ENCODE results near the gene MRPS5.

Gene MRPS5

DNA sequence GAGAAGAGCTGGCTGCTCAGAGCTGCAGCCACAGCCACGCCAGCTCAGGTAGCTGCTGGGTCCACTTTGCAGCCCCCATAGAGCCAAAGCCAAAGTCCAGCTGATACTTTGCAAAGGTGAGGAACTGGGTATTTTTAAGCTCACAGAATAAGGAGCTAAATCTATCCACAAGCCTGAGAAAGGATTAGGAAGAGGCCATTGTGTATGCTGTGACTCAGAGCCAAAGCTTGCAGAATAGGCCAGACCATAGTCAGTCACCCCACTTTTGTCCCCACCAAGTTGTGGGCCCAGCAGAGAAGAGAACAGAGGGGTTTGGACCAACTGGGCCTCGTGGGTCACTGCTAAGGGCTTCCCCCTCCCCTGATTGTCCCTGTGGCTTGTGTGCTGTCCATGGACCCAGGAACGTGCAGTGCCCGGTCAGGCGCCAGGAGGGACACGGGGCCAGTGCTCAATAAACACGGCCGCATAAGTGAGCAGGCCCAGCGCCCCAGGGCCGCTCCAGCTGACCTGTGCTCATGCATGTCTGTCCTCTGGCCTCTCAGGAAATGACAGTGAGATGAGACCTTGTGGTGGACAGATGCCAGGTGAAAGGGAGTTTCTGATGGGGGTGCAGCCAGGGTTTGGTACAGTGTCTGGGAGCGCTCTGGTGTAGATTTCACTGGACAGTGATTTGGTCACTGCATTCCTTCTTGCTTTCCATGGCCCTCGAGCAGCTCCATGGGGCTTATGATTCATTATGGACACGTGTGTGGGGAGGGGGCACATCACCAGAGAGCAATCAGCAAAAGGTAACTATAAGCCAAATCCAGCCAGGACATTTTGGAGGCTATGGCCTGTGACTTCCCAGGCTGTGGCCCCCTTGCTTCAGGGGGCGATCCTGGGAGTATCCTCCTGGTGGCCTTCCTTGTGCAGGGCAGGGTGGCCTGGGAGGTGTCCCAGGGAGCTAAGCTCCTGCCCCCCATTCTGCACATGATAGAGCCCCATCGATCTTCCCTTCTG, 64.8 kb downstream of the MRPS5 start:
- TF ChIP-seq, protein P1, sequence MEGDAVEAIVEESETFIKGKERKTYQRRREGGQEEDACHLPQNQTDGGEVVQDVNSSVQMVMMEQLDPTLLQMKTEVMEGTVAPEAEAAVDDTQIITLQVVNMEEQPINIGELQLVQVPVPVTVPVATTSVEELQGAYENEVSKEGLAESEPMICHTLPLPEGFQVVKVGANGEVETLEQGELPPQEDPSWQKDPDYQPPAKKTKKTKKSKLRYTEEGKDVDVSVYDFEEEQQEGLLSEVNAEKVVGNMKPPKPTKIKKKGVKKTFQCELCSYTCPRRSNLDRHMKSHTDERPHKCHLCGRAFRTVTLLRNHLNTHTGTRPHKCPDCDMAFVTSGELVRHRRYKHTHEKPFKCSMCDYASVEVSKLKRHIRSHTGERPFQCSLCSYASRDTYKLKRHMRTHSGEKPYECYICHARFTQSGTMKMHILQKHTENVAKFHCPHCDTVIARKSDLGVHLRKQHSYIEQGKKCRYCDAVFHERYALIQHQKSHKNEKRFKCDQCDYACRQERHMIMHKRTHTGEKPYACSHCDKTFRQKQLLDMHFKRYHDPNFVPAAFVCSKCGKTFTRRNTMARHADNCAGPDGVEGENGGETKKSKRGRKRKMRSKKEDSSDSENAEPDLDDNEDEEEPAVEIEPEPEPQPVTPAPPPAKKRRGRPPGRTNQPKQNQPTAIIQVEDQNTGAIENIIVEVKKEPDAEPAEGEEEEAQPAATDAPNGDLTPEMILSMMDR (IDR thresholded peaks at IDR 0.05) = no peak
- Histone ChIP-seq H3K4me3 (no peak overlapping the region), H3K27ac (peak overlapping the region in 1 of 2 donors; percentile 15)
- no peak for DNase-seq (ENCODE audit: low spot score)

DNA sequence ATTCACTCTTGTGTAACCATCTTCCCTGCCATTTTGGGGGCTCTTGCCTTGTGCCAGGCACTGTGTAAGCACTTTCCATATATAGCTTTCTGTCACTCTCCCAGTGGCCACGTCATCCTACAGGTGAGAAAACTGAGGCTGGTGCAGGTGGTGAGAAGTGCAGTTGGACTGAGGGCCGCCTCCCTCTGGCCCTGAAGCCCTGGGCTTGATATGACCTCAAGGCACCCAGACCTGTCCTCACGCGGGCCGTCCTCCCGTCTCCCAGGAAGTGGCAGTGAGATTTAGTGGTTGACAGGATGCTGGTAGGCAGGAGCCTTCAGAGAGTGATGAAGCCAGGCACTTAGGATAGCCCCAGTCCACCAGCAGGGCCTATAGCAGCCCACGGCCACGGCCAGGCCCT, 65.6 kb downstream of the MRPS5 start:
- no peak overlapping the region for H3K4me3 ChIP-seq
- DNase-seq (ENCODE audit: low spot score) = no peak
- H3K27ac ChIP-seq = no peak overlapping the region
- TF ChIP-seq, protein P1 (IDR thresholded peaks at IDR 0.05) = no peak

GRCh38 chr2:95055262-95055661, 66.3 kb downstream of the MRPS5 start:
- no peak for DNase-seq (ENCODE audit: low spot score)
- Histone ChIP-seq H3K27ac (no peak overlapping the region), H3K4me3 (no peak overlapping the region)
- TF ChIP-seq, protein P1 (IDR thresholded peaks at IDR 0.05) = no peak

DNA sequence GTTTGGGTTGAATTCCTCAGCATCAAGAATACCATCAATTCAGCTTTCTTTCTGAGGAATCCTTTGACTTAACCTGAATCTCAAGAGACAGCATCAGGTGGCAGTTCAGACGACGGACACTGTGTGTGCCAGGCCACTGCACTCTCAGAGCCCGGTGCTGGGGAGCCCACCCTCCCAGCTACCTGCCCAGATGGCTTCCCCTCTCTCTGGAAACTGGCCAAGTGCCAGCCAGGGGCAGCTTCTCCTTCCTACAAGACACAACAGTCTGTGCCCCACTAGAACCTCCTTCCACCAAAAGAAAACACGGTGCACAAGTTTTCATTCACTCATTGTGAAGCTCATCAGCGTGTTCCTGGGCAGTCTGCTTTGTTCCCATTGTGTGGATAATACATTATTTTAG, 67.6 kb downstream of the MRPS5 start:
- TF ChIP-seq, protein P1 (IDR thresholded peaks at IDR 0.05) = no peak
- Histone ChIP-seq H3K27ac (no peak overlapping the region), H3K4me3 (no peak overlapping the region)
- DNase-seq (ENCODE audit: low spot score) = no peak

DNA sequence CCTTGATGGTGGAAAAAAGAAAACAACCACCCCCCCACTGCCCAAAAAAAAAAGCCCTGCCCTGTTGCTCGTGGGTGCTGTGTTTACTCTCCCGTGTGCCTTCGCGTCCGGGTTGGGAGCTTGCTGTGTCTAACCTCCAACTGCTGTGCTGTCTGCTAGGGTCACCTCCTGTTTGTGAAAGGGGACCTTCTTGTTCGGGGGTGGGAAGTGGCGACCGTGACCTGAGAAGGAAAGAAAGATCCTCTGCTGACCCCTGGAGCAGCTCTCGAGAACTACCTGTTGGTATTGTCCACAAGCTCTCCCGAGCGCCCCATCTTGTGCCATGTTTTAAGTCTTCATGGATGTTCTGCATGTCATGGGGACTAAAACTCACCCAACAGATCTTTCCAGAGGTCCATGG, 68.1 kb downstream of the MRPS5 start:
- TF ChIP-seq, protein P1 (IDR thresholded peaks at IDR 0.05) = no peak
- no peak for DNase-seq (ENCODE audit: low spot score)
- Histone ChIP-seq H3K4me3 (no peak overlapping the region), H3K27ac (no peak overlapping the region)

DNA sequence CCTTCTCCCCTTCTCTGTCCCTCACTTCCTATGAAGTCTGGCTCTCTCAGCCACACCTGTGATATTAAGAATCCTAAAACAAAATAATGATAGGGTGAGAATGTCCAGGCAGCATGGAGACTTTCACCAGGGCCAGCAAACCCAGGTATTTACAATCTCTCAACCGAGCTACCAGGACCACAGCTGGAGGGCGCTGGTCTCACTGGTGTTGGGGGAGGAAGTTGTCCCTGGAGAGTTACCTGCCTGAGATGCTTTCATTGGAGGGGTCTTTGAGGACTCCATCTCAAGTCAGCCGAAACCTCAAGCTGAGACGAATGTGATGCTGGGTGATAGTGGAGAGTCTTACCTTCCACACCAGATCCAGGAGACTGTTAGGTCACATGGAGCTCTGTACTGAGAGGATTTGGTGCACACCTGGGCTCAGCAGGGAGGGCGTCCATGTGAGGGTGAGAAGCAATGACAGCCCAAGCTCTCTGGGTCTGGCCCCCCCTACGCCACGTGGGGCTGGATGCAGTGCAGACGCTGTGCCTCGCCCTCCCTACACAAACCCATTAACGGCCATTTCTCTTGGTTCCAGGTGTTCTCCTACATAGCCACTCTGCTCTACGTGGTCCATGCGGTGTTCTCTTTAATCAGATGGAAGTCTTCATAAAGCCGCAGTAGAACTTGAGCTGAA, 68.7 kb downstream of the MRPS5 start:
- Histone ChIP-seq H3K27ac (no peak overlapping the region), H3K4me3 (no peak overlapping the region)
- TF ChIP-seq, protein P1 (IDR thresholded peaks at IDR 0.05) = no peak
- no peak for DNase-seq (ENCODE audit: low spot score)
